Stimulated activated CD4-positive, alpha-beta T cell treated with anti-CD3 and anti-CD28 coated beads, Interleukin-4, amount 100 ng/mL, for 4 hours (primary cell): ENCODE results near the gene TMEM208.

Source experiments
- DNase-seq, 2 experiments: peaks; one replicate each; pipeline ENCODE4 v3.0.0-alpha.2; 2020

TMEM208 gene

GRCh38 chr16:67254801-67255552, 28.0 kb downstream of the TMEM208 start:
- DNase-seq, result no peak

- no peak for DNase-seq
Observed at GRCh38 chr16:67255553-67256221, 28.8 kb downstream of the TMEM208 start.

GRCh38 chr16:67256701-67257230, 29.8 kb downstream of the TMEM208 start:
- DNase-seq, result no peak

- no peak for DNase-seq
Observed at GRCh38 chr16:67257486-67258160, 30.7 kb downstream of the TMEM208 start.

GRCh38 chr16:67258161-67258835, 31.4 kb downstream of the TMEM208 start:
- no peak for DNase-seq

GRCh38 chr16:67259705-67260104, 32.8 kb downstream of the TMEM208 start:
- no peak for DNase-seq

- DNase-seq, result no peak
Observed at GRCh38 chr16:67260426-67261063, 33.6 kb downstream of the TMEM208 start.

- no peak for DNase-seq
Observed at GRCh38 chr16:67263201-67263600, 36.3 kb downstream of the TMEM208 start.

- no peak for DNase-seq
Observed at GRCh38 chr16:67264277-67264676, 37.3 kb downstream of the TMEM208 start.

- no peak for DNase-seq
Observed at GRCh38 chr16:67264866-67265265, 37.9 kb downstream of the TMEM208 start.

- no peak for DNase-seq
Observed at GRCh38 chr16:67265834-67266233, 38.9 kb downstream of the TMEM208 start.

- DNase-seq, result no peak
Observed at GRCh38 chr16:67268136-67268579, 41.2 kb downstream of the TMEM208 start.

- DNase-seq, result no peak
Observed at GRCh38 chr16:67269766-67270165, 42.8 kb downstream of the TMEM208 start.

- no peak for DNase-seq
Observed at GRCh38 chr16:67270931-67271338, 44.0 kb downstream of the TMEM208 start.

GRCh38 chr16:67271446-67271845, 44.5 kb downstream of the TMEM208 start:
- no peak for DNase-seq

- DNase-seq, result no peak
Observed at GRCh38 chr16:67275321-67275720, 48.4 kb downstream of the TMEM208 start.

GRCh38 chr16:67277294-67277998, 50.5 kb downstream of the TMEM208 start:
- DNase-seq, result no peak

- no peak for DNase-seq
Observed at GRCh38 chr16:67277999-67278772, 51.3 kb downstream of the TMEM208 start.
